Spleen (tissue), 11 donors: Measurements from ENCODE around the gene CA10. TPM values are rescaled to one million over a fixed set of nuclear protein-coding genes. Genes with fewer than 3 reads are reported as not detected.

ENCODE experiments used
- DNase-seq: peaks from one replicate; pipeline ENCODE4 v3.0.0-alpha.2; 2020
- H3K27ac ChIP-seq, 8 donors: fragments of 200-600 bp; sonication (generic) in 7 of 8; 1 replicate in 4 of 8; 2 replicates in 4 of 8; pipeline versions ENCODE4 v1.5.0 to v1.8.0; 2016 to 2021; ENCODE audit warnings: inconsistent platforms in 4 of 8, mild to moderate bottlenecking in 4 of 8, moderate library complexity in 1 of 8
- H3K27me3 ChIP-seq, 7 donors: fragments of 200-600 bp; sonication (generic) in 6 of 7; replicated peaks in 1 of 7; 1 replicate in 4 of 7; 2 replicates in 3 of 7; pipeline versions ENCODE4 v1.5.0 to v1.8.0; 2016 to 2021; ENCODE audit warnings: inconsistent platforms in 3 of 7, mild to moderate bottlenecking in 1 of 7
- H3K36me3 ChIP-seq, 6 donors: fragments of 200-600 bp; sonication (generic) in 5 of 6; 1 replicate in 4 of 6; 2 replicates in 2 of 6; pipeline versions ENCODE4 v1.5.0 to v1.8.0; 2016 to 2021; ENCODE audit warnings: inconsistent platforms in 2 of 6
- H3K4me1 ChIP-seq, 6 donors: fragments of 200-600 bp; sonication (generic) in 5 of 6; 1 replicate in 3 of 6; 2 replicates in 3 of 6; pipeline versions ENCODE4 v1.5.0 to v1.8.0; 2016 to 2021; ENCODE audit warnings: inconsistent platforms in 3 of 6
- H3K4me3 ChIP-seq, 8 donors: fragments of 200-600 bp; sonication (generic) in 7 of 8; 1 replicate in 4 of 8; 2 replicates in 4 of 8; pipeline versions ENCODE4 v1.5.0 to v1.8.0; 2016 to 2021; ENCODE audit warnings: inconsistent platforms in 4 of 8, mild to moderate bottlenecking in 4 of 8, moderate library complexity in 2 of 8
- H3K9me3 ChIP-seq, 8 donors: fragments of 200-600 bp; sonication (generic) in 7 of 8; 1 replicate in 4 of 8; 2 replicates in 4 of 8; pipeline versions ENCODE4 v1.5.0 to v1.8.0; 2016 to 2021; ENCODE audit warnings: inconsistent platforms in 4 of 8
- CTCF ChIP-seq, 11 experiments: fragments of 200-600 bp in 7 of 11; fragments of 450-650 bp in 4 of 11; sonication (generic) in 4 of 11; IDR thresholded peaks in 8 of 11; conservative IDR thresholded peaks in 3 of 11; 1 replicate in 7 of 11; 2 replicates in 4 of 11; pipeline versions ENCODE4 v1.4.0 to v1.8.0; 2016 to 2021; ENCODE audit warnings: antibody characterized with exemption in 11 of 11, inconsistent platforms in 4 of 11, mild to moderate bottlenecking in 1 of 11
- POLR2A ChIP-seq, 3 donors: fragments of 450-650 bp; IDR thresholded peaks; one replicate each; pipeline ENCODE4 v1.5.1; 2017; ENCODE audit warnings: antibody characterized with exemption in 3 of 3, mild to moderate bottlenecking in 1 of 3
- POLR2AphosphoS5 ChIP-seq, 3 donors: sonication (generic); formaldehyde crosslinking; IDR thresholded peaks; one replicate each; pipeline ENCODE4 v1.5.1; 2017; ENCODE audit warnings: antibody characterized with exemption in 3 of 3
- WGBS, 5 donors: extraction: QIAGEN DNeasy Blood & Tissue Kit in 3 of 5; methylation state at CpG; one replicate each; pipeline versions ENCODE4 v1.1.5 to v1.1.7; 2013 to 2018; 5-methylcytosine and 5-hydroxymethylcytosine counted together
- intact Hi-C: fragments of 100-400 bp; cut with DNase I; formaldehyde crosslinking; loops from one replicate; pipeline ENCODE4 v1.15.0; 2023; ENCODE audit warnings: low total_unique reads
- polyA plus RNA-seq, 3 donors: library from polyadenylated mRNA; stranded (reverse); fragments of 200-250 nt; gene quantifications; one replicate each; pipeline ENCODE4 v1.2.1, GENCODE V29; 2013
- total RNA-seq, 7 donors: library from RNA; depleted of rRNA in 3 of 7; stranded (reverse); fragments of >200 nt in 3 of 7; fragmentation: NEBNext Ultra II Directional in 4 of 7; extraction: Animal tissue kit (Norgen Biotek cat#: 25700) in 4 of 7; gene quantifications; one replicate each; pipeline versions ENCODE4 v1.1.0 to v1.2.1, GENCODE V29; 2016 to 2021
- donor health status: healthy with polysubstance abuse.
- donor health status: DM: no; HTN: no; CAD: no; lungs with moderate emphysema.
- donor health status: DM: no; HTN: no; CAD: no.
- donor health status: Bipolar disorder and iron deficiency.
- donor health status: healthy.
- donor health status: DM: no; HTN: no; CAD: no.
- donor health status: DM: yes; HTN: yes; CAD: no.

Gene CA10
- total and polyA plus RNA-seq, 10 donors = 0.19 to 0.22 TPM; not detected in 8

GRCh38 chr17:51768706-51769105 is 389.8 kb downstream of the CA10 start:
- Histone ChIP-seq H3K4me1 (no peaks in the 10 kb centered on the region), H3K36me3 (no peaks in the 10 kb centered on the region), H3K4me3 (no peak overlapping the region), H3K27ac (no peak overlapping the region), H3K9me3 (no peaks in the 10 kb centered on the region), H3K27me3 (peaks cover 0 to 16% (median 0%) of the 10 kb centered on the region in 7 donors)
- TF ChIP-seq POLR2AphosphoS5 (IDR thresholded peaks at IDR 0.05) = no peak
- no peak for TF ChIP-seq POLR2A (IDR thresholded peaks at IDR 0.05)
- no peak for TF ChIP-seq CTCF (IDR thresholded peaks at IDR 0.05 in 8 of 11, conservative IDR thresholded peaks at IDR 0.05 in 3 of 11)
- 30 to 51% (median 45%) methylated on average over 2 of the region's 2 CpGs for WGBS, 5 donors
- no peak for DNase-seq
- intact Hi-C loops = no loop called here

GRCh38 chr17:51767287-51767686 is 391.2 kb downstream of the CA10 start:
- DNase-seq = no peak
- intact Hi-C loops = no loop called here
- TF ChIP-seq POLR2A (IDR thresholded peaks at IDR 0.05) = no peak
- TF ChIP-seq POLR2AphosphoS5 (IDR thresholded peaks at IDR 0.05) = no peak
- no peak for TF ChIP-seq CTCF (IDR thresholded peaks at IDR 0.05 in 8 of 11, conservative IDR thresholded peaks at IDR 0.05 in 3 of 11)
- H3K27ac ChIP-seq = no peak overlapping the region
- no peaks in the 10 kb centered on the region for H3K36me3 ChIP-seq
- H3K27me3 ChIP-seq = peaks cover 0 to 16% (median 0%) of the 10 kb centered on the region in 7 donors
- WGBS, 5 donors = 85 to 90% (median 86%) methylated on average over 1 of the region's 1 CpG
- H3K4me3 ChIP-seq = no peak overlapping the region
- H3K9me3 ChIP-seq = no peaks in the 10 kb centered on the region
- H3K4me1 ChIP-seq = no peaks in the 10 kb centered on the region

DNA sequence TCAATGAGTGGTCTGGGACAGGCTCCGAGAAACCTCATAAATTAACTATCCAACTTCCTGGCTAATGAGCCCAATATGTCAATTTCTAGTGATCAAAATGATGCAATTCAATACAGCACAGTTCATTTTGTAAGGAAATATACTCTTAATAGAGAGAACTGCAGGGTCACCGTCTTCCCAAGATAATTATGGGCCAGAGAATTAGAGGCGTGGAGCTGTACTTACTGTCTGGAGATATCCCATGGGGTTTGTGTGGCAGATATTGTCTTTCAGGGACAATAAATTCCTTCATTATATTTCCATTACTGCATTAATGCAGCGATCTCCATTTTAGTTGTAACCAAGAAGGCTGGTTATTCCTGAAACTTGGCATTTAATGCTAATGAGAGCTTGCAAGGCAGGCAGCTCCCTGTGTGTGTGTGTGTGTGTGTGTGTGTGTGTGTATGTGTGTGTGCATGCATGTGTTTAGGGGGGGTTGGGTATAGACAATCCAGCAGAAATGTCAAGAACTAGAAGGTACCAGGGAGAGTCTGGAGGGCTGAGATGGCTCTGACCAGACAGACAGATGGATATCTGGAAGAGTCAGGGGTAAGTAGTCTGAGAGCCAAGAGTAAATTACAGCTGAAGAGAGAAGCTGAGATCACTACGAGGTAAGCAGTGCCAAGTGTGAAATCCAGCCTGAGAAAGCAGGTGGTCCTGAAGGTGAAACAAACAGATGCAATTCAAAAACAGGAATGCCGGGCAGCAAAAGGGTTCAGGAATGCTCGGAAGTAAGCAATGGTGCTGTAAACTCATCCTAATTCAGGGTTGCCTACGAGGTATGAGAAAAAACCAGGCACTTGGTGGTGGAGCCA is 393.0 kb downstream of the CA10 start:
- no peaks in the 10 kb centered on the region for H3K36me3 ChIP-seq
- no peak overlapping the region for H3K4me3 ChIP-seq
- intact Hi-C loops = no loop called here
- no peaks in the 10 kb centered on the region for H3K9me3 ChIP-seq
- WGBS, 5 donors = 66 to 71% (median 68%) methylated on average over 8 of the region's 8 CpGs
- no peaks in the 10 kb centered on the region for H3K4me1 ChIP-seq
- no peak overlapping the region for H3K27ac ChIP-seq
- no peak for DNase-seq
- TF ChIP-seq POLR2A (IDR thresholded peaks at IDR 0.05) (no peak), CTCF (IDR thresholded peaks at IDR 0.05 in 8 of 11, conservative IDR thresholded peaks at IDR 0.05 in 3 of 11) (no peak), POLR2AphosphoS5 (IDR thresholded peaks at IDR 0.05) (no peak)
- H3K27me3 ChIP-seq = peaks cover 0 to 16% (median 0%) of the 10 kb centered on the region in 7 donors

DNA sequence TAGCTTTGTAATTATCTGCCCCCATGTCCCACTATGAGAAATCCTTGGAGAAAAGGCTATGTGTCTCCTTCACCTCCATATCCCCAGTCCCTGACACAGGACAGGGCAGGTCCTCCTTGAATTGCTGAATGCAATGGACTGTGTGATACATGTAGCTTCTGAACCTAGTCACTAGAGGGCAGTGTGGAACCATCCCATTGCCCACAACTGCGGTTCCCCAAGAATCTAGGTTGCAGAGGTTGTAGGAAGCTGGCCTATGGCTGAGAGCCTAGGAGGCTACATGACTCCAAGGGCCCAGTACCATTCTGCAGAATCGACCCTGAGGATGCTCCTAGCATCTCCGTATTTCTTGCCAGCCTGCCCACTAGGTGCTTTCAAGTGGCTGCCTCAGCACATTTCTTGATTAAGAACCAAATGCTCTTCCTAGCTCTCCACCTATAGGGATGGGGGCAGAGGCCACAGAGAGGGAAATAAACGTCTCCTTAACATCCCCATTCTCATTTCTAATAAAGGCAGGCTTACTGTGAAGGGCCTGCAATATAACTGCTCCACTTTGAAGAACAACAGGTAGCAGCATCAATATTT is 394.0 kb downstream of the CA10 start:
- intact Hi-C loops = no loop called here
- no peak overlapping the region for H3K27ac ChIP-seq
- no peaks in the 10 kb centered on the region for H3K36me3 ChIP-seq
- WGBS, 5 donors = 2 to 9% (median 7%) methylated on average over 4 of the region's 4 CpGs
- no peak for TF ChIP-seq POLR2AphosphoS5 (IDR thresholded peaks at IDR 0.05)
- no peak for TF ChIP-seq POLR2A (IDR thresholded peaks at IDR 0.05)
- peak; percentile 4 to 82 (median 62) for TF ChIP-seq CTCF (IDR thresholded peaks at IDR 0.05 in 8 of 11, conservative IDR thresholded peaks at IDR 0.05 in 3 of 11)
- DNase-seq = no peak
- no peaks in the 10 kb centered on the region for H3K4me1 ChIP-seq
- H3K9me3 ChIP-seq = no peaks in the 10 kb centered on the region
- no peak overlapping the region for H3K4me3 ChIP-seq
- peaks cover 0 to 16% (median 0%) of the 10 kb centered on the region in 7 donors for H3K27me3 ChIP-seq
